Right lobe of liver (tissue), 6 donors: ENCODE results near the gene ITGA5. TPM values are rescaled to one million over a fixed set of nuclear protein-coding genes. Genes with fewer than 3 reads are reported as not detected.
A peak's percentile ranks its signal among the peaks of the same experiment; 100 is the strongest.

Experiments used
- ATAC-seq, 4 donors: fragments of 200-7000 bp; cut with Tn5 transposase; one replicate each; pipeline ENCODE4 v1.9.1; 2020; ENCODE audit warnings: mild to moderate bottlenecking in 4 of 4, moderate library complexity in 4 of 4
- DNase-seq, 3 donors: peaks; one replicate each; pipeline ENCODE4 v3.0.0-alpha.2; 2020
- H3K27ac ChIP-seq, 3 donors: fragments of 200-600 bp; one replicate each; pipeline ENCODE4 v1.8.0; 2022
- H3K27me3 ChIP-seq, 2 donors: fragments of 200-600 bp; one replicate each; pipeline ENCODE4 v1.8.0; 2022
- H3K36me3 ChIP-seq, 4 donors: fragments of 200-600 bp; sonication (generic) in 1 of 4; one replicate each; pipeline versions ENCODE4 v1.5.1 to v1.8.0; 2017 to 2022; ENCODE audit warnings: control low read depth in 1 of 4
- H3K4me1 ChIP-seq, 4 donors: fragments of 200-600 bp; sonication (generic) in 1 of 4; one replicate each; pipeline versions ENCODE4 v1.5.1 to v1.8.0; 2017 to 2022; ENCODE audit warnings: control low read depth in 1 of 4
- H3K4me3 ChIP-seq, 3 donors: fragments of 200-600 bp; one replicate each; pipeline ENCODE4 v1.8.0; 2022
- H3K9me3 ChIP-seq, 4 donors: fragments of 200-600 bp; sonication (generic) in 1 of 4; one replicate each; pipeline versions ENCODE4 v1.5.1 to v1.8.0; 2017 to 2022; ENCODE audit warnings: control low read depth in 1 of 4
- POLR2A ChIP-seq: fragments of 450-650 bp; IDR thresholded peaks from one replicate; pipeline ENCODE4 v1.6.1; 2017; ENCODE audit warnings: antibody characterized with exemption, mild to moderate bottlenecking
- WGBS: methylation state at CpG from one replicate; pipeline ENCODE4 v1.1.6; 2018; ENCODE audit warnings: low coverage, low lambda C conversion rate; ENCODE audit not compliant: insufficient coverage; ENCODE audit errors: missing lambda C conversion rate; 5-methylcytosine and 5-hydroxymethylcytosine counted together
- intact Hi-C, 2 donors: fragments of 100-400 bp; cut with DNase I; formaldehyde crosslinking; loops; one replicate each; pipeline versions ENCODE4 v1.11.2 to v1.14.1; 2022
- total RNA-seq, 6 experiments: library from RNA; depleted of rRNA in 2 of 6; stranded (reverse); fragments of >200 nt in 2 of 6; fragmentation: NEBNext Ultra II Directional in 3 of 6; extraction: Animal tissue kit (Norgen Biotek cat#: 25700) in 3 of 6; gene quantifications; one replicate each; pipeline versions ENCODE4 v1.1.0 to v1.2.4, GENCODE V29; 2016 to 2023
- TF ChIP-seq, protein P1 (sequence below), 4 donors: fragments of 200-600 bp in 3 of 4; fragments of 450-650 bp in 1 of 4; IDR thresholded peaks; one replicate each; pipeline versions ENCODE4 v1.5.1 to v1.8.0; 2016 to 2022; ENCODE audit warnings: antibody characterized with exemption in 4 of 4, mild to moderate bottlenecking in 2 of 4
- donor health status: DM: no; HTN: yes; CAD: no.
- donor health status: DM: no; HTN: no; CAD: no.
- donor health status: DM: no; HTN: no; CAD: no.
- donor health status: DM: no; HTN: yes; CAD: no.
- donor health status: DM: no; HTN: yes; CAD: no.

ITGA5 gene
- total RNA-seq, 6 experiments from 2014 or later, result 31.2 to 75.6 (median 35.5) TPM

DNA sequence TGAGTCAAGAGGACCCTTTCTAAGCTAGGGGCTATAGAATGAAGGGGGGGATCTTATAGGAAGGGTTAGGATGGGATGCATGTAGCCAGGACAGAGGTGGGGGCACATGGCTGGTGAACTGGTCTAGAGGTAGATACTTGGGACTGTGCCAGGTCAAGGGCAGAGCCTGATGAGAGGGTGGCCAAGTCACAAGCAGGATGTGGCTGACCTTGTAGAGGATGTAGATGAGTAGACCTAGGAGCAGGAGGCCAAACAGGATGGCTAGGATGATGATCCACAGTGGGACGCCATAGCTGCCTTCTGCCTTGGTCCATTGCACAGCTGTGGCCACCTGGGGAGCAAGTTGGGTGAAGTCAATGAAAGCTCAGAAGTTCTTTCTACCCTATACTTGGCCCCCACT is 21.9 kb downstream of the ITGA5 start:
- WGBS, result 80% methylated on average over 1 of the region's 1 CpG
- Histone ChIP-seq H3K4me1 (no peaks in the 10 kb centered on the region), H3K27me3 (no peaks in the 10 kb centered on the region), H3K9me3 (no peaks in the 10 kb centered on the region), H3K36me3 (peaks cover 24 to 76% (median 49%) of the 10 kb centered on the region in 4 donors), H3K4me3 (no peak overlapping the region), H3K27ac (no peak overlapping the region)
- TF ChIP-seq, protein P1, sequence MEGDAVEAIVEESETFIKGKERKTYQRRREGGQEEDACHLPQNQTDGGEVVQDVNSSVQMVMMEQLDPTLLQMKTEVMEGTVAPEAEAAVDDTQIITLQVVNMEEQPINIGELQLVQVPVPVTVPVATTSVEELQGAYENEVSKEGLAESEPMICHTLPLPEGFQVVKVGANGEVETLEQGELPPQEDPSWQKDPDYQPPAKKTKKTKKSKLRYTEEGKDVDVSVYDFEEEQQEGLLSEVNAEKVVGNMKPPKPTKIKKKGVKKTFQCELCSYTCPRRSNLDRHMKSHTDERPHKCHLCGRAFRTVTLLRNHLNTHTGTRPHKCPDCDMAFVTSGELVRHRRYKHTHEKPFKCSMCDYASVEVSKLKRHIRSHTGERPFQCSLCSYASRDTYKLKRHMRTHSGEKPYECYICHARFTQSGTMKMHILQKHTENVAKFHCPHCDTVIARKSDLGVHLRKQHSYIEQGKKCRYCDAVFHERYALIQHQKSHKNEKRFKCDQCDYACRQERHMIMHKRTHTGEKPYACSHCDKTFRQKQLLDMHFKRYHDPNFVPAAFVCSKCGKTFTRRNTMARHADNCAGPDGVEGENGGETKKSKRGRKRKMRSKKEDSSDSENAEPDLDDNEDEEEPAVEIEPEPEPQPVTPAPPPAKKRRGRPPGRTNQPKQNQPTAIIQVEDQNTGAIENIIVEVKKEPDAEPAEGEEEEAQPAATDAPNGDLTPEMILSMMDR (IDR thresholded peaks at IDR 0.05), result no peak
- no peak for TF ChIP-seq POLR2A
- ATAC-seq (no peak), DNase-seq (no peak)
- intact Hi-C loops, result loop anchor here in 1 of 2 donors (5.0 kb wide), 1 partner anchor 45 kb away; no protein-coding TSS in a partner anchor

DNA sequence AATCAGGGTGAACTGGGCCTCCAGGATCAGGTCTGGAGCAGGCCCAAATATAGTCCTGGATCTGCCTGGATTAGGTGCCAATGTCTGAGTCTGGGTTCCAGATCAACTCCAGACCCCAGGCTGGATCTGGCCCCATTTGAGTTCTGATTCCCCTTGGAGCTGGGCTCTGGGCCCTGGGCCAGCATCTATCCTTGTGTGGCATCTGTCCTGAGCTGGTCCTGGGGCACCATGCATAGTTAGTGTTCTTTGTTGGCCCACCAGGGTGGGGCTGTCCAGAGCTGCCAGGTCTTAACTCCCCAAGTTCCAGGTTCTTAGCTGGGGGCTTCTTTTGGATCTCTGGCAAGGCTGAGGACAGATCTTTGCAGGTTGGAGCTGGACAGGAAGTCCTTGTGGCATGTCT is 23.5 kb downstream of the ITGA5 start:
- TF ChIP-seq, protein P1 (IDR thresholded peaks at IDR 0.05), result no peak
- no peak for TF ChIP-seq POLR2A
- no peaks in the 10 kb centered on the region for H3K9me3 ChIP-seq
- H3K27me3 ChIP-seq, result no peaks in the 10 kb centered on the region
- H3K27ac ChIP-seq, result no peak overlapping the region
- intact Hi-C loops, result loop anchor here in 1 of 2 donors (5.0 kb wide), 1 partner anchor 47 kb away; no protein-coding TSS in a partner anchor
- no peak overlapping the region for H3K4me3 ChIP-seq
- no peak for ATAC-seq
- H3K4me1 ChIP-seq, result no peaks in the 10 kb centered on the region
- no peak for DNase-seq
- peaks cover 20 to 60% (median 42%) of the 10 kb centered on the region in 4 donors for H3K36me3 ChIP-seq

DNA sequence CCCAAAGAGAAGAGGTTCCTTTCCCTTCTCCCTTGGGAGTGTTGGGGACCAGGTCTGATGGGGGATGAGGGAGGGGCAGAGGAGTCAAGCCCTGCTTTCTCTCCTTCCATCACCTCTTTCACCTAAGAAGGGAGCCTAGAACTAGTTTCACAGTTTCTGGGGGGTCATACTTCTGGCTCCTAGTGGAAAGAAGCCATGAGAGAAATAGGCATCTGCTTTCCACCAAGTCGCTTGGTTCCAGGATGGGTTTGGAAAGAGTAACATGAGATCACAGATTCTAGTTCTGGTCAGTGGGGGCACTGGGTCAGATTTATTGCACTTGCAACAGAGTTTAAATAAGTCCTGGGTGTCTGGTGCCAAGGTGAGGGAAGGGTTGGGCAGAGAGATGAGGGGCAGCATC is 24.1 kb downstream of the ITGA5 start:
- Histone ChIP-seq H3K4me1 (no peaks in the 10 kb centered on the region), H3K27ac (no peak overlapping the region), H3K9me3 (no peaks in the 10 kb centered on the region), H3K27me3 (no peaks in the 10 kb centered on the region), H3K36me3 (peaks cover 20 to 54% (median 39%) of the 10 kb centered on the region in 4 donors), H3K4me3 (no peak overlapping the region)
- intact Hi-C loops, result loop anchor here (5.0 kb wide), 1 partner anchor 47 kb away; no protein-coding TSS in a partner anchor
- WGBS, result 50% methylated on average over 1 of the region's 1 CpG
- DNase-seq (no peak), ATAC-seq (no peak)
- no peak for TF ChIP-seq POLR2A
- TF ChIP-seq, protein P1 (IDR thresholded peaks at IDR 0.05), result no peak

DNA sequence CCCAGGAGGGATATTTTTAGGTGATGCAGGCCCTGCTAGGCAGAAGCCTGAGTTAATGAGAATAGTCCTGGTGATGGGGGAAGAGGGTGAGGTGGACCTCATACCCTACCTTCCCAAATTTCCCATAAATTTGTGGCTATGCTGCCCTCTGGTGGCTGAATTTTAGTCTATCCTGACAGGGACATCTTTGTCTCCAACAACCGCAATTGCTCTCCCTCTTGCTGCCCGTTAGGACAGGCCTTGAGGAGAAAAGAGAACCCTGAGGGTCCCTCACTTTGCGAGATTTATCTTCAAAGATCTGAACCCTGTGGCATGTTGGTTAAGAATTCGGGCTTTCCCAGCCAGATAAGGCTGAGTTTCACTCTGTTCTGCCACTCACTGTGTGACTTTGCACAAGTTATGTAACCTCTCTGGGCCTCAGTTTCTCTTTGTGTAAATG is 24.8 kb downstream of the ITGA5 start:
- 21% methylated on average over 4 of the region's 4 CpGs for WGBS
- Histone ChIP-seq H3K4me1 (no peaks in the 10 kb centered on the region), H3K36me3 (peaks cover 20 to 47% (median 35%) of the 10 kb centered on the region in 4 donors), H3K4me3 (no peak overlapping the region), H3K27ac (no peak overlapping the region), H3K27me3 (no peaks in the 10 kb centered on the region), H3K9me3 (no peaks in the 10 kb centered on the region)
- no peak for DNase-seq
- intact Hi-C loops, result loop anchor here in 1 of 2 donors (5.0 kb wide), 1 partner anchor 48 kb away; no protein-coding TSS in a partner anchor
- peak; percentile 40 to 63 (median 56) for ATAC-seq
- TF ChIP-seq, protein P1 (IDR thresholded peaks at IDR 0.05), result peak; percentile 40 to 73 (median 64)
- TF ChIP-seq POLR2A, result no peak
